GM18499 (cell line): ENCODE data around the gene EHHADH.

Experiments
- ATAC-seq: cut with Tn5 transposase; IDR thresholded peaks from one replicate; pipeline ENCODE4 v1.9.1; 2021; ENCODE audit warnings: moderate number of reproducible peaks; ENCODE audit not compliant: insufficient read depth, unreplicated experiment

The EHHADH gene

DNA sequence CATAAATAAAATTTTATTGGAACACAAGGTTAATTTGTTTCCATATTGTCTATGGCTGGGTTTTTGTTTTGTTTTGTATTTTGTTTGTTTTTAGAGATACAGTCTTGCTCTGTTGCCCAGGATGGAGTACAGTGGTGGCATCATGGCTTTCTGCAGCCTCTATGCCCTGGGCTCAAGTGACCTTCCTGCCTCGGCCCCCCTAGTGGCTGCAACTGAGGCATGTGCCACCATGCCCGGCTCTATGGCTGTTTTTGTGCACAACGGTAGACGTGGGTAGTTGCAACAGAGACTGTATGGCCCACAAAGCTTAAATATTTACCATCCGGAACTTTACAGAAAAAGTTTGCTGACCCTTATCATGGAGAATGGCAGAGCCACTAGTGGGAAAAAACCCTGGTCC, 54.2 kb downstream of the EHHADH start:
- ATAC-seq = no peak

DNA sequence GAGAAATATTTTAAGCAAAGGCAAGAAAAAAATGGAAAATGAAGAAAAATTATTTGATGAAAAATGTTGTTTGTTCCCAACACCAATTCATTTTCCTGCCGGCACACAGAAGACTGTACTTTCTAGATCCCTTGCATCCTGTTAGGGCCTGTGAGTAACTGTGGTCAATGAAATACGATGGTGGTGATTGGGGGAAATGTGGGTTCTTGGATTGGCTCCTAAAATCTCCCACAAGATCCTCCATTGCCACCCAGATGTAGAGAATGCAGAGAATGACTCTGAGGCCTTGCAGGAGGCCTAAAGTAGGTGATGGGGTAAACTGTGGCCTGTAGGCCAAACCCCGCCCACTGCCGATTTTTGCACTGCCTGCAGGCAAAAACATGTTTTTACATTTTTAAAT, 54.6 kb downstream of the EHHADH start:
- ATAC-seq = no peak

DNA sequence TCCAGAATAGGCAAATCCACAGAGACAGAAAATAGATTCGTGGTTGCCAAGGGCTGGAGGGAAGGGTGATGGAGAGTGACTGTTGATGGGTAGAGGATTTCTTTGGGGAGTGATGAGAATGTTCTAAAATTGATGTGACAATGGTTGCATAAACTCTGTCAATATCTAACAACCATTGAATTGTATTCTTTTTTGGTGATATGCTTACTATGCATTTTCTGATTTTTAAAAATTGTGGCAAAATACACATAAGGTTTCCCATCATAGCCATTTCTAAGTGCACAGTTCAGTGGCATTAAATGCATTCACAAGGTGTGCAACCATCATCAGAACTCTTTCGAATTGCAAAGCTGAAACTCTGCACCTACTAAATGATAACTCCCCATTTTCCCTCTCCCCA, 56.8 kb downstream of the EHHADH start:
- ATAC-seq = no peak

DNA sequence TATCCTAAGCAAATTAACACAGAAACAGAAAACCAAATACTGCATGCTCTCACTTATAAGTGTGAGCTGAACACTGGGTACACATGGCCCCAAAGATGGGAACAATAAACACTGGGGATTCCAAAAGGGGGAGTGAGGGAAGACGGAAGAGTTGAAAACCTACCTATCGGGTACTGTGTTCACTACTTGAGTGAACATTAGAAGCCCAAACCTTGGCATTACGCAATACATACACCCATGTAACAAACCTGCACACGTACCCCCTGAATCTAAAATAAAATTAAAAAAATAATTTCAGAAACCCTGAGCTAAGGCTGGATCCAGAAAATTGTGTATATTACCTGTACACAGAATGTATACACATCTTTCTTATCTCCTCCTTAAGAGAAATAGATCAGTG, 58.2 kb downstream of the EHHADH start:
- no peak for ATAC-seq

DNA sequence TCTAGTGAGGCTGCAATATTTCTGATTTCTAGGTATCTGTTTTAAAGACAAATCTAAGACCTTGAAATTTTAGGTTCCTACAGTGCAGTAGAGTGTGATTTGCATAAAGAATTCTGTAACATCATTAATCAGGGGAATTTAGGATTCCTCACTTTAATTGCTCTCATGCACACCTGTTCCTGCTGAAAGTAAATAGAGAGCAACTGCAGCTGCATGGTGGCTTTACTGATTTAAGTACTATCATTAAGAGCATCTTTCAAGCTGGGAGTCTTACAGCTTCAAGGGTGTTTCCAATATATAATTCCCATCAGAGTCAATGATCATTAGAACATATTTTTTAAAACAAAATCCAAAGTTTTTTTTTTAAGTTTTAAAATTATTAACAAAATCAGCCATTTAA, 65.0 kb downstream of the EHHADH start:
- no peak for ATAC-seq

DNA sequence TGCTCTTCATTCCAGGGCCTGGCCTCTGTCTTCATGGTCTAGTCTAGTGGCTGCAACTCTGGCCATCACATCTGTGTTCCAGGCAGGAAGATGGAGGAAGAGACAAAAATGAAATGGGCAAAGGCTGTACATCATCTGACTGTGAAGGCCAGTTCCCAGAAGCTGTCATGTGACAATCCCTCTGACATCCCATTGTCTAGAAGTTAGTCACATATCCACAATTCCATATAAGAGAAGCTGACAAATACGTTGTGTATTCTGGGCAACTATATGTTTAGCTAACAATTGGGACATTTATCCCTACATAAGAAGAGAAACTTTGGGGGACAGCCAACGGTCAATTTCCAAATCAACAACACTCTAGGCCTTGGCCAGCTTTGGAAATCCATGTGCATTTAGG, 66.5 kb downstream of the EHHADH start:
- no peak for ATAC-seq

DNA sequence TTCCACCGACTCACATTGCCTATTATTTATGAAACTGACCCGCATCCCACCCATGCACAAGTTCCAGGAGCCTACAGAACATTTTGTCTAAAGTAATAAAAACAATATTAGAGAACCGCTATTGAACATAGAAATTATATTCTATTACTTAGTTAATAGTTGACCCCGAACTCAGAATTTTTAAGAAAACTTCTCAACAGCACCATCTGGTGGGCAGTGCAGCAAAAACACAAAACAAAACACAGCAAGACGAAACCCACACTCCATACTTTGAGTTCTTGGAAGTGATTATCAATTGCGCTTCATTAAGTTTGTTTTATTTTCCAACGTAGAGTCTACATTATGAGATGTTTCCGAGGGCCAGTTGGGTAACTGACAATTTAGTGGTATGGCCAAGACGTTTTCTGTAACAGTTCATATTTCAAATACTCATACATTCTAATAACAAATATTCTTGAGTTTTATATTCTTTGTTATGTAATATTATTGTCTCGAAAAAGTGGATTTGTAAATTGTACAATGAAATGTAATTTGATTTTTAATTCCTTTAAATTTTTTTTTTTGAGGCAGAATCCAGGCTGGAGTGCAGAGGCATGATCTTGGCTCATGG, 77.0 kb downstream of the EHHADH start:
- ATAC-seq = no peak

DNA sequence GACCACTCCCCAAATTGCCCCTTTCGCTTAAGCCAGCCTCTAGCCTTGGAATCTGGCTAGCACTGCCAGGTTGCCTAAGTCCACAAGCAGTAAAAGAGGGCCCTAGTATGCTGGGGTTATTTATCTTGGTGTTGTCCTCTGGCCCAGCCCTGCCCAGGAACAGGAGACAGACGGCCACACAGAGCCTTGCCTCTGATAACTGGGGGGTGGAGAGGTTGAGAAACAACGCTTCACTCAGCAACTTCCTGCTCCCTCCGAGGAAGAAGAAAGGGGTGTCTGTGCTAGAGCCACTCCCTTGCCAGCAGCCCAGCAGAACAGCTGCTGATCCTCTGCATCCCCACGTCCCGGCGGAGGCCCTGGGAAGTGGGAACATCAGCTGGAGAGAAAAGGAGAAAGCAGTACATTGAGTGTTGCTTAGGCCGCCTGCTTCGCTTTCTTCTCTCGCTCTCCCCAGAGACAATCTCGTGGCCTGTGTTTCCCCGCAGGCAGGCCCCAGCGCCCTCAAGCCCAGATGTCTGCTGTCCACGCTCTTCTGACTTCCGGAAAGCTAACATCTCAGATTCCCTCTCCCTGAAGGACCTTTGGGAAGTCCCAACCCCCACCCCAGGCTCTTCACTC, 78.4 kb downstream of the EHHADH start:
- ATAC-seq = no peak

DNA sequence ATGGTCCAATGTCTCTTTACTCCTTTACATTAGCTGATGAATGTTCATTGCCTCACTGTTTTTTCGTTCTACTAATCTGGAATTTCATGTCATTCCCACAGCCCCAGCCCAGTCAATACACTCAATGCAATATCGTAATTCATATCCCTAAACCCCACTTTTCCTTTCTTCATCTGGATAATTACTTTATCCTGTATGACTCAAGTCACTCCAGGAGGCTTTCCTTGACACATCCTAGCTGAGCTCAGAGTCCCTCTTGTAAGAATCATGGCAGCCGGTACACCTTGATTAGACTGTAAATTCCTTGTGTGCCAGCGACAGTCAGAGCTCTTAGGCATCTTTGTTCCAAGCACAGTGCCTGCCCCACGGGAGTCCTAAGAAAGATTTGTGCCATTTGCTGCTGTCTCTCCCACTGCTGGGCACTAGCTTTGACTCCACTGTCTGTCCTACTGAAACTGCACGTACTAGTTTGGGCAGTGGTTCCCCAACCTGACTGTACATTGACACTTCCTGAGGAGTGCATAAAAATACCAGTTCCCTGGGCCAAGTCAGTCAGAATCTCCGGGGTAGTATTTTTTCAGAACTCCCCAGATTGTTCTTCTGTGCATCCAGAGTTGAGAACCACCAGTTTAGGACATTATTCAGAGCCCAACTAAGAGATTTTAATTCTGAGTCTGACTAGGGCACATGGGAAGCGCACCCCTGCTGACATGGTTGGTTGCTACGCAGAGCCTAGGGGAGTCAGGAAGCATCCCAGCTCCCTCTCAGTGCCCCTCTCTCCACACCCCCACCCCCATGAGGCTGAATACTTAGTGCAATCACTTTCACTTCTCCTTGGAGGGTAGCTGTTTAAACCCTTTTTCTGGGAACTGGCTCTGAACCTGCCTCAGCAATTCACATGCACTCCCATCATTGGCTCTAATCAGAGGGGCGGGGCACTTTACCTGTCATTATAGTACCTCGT, 81.5 kb downstream of the EHHADH start:
- no peak for ATAC-seq

DNA sequence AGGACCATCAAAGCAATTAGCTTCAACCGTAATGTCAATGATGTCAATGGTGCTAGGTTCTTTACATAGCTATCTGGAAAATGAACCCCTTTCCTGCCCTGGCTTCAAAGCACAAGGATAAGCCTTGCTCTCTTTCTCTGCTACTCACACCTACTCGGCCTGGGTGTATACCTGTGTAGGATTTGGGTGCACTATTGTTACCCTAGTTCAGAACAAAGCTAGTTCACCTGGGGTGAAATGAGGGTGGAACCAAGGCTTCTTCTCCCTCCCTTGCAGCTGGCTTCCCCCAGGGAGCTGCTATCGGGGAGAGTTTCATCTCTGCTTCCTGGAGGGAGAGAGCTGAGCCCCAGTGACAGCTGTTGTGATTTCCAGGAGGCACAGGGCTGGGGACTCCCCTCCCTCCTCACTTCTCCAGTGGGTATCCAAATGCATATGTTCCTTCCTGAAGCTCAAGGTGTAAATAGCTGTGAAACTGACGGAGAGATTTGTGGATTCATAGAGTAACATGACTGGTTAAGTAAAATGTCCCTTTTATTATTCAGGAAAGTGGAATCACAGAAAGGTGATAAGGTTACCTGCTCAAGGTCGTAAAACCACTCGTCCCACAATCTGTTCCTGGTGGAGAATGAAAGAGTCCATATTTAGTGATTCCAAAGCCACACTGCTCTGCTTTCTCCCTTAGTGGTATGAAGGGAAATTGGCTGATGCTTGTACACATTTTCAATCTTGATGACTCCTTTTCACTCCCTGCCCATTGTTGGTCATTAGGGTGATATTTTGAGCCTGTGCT, 89.2 kb downstream of the EHHADH start:
- no peak for ATAC-seq

DNA sequence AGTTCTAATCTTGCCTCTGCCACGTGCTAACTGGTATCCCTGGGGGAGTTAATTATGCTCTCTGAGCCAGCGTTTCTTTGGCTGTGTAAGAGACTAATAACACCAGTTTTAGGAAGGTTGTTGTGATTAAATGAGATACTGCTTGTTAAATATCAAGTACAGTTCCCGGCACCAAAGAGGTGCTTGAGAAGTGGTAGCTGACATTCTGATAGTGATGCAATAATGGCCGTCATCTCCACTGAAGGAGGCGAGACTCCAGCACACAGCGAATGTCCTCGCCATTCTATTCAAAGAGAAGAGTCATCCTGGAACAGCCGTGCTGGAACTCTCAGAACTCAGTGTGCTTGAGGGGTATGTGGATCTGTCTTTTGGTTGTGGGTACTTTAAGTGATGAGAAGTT, 91.2 kb downstream of the EHHADH start:
- no peak for ATAC-seq

DNA sequence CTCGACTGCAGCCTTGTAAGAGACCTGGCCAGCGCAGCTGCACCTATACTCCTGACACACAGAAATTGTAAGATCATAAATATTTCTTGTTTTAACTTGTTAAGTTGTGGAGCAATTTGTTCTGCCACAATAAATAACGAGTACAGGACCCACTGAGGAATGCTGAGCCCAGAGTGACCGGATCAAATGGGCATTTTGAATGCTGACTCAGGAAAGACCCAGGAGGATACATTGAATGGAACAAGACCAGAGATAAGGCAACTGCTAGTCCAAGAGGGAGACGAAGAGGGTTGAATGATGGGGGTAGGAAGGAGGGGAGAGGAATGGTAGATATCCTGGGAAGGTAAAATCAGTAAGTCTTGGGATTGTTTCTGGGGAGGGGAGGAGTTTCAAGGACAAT, 92.1 kb downstream of the EHHADH start:
- no peak for ATAC-seq

DNA sequence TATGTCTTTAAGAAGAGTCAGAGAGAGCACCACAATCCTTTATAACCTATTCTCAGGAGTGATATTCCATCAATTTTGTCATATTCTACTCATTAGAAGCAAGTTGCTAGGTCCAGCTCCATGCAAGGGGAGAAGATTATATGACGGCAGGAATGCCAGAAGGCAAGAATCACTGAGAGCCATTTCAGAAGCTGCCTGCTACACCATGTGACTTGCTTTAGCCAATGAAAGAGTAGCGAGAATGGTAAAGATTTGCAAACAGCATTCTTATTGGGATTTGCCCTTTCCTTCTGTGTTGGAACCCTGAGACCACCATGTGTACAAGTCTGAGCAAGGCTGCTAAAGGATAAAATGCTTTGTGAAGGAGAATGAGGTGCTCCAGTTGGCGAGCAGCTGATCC, 96.5 kb downstream of the EHHADH start:
- no peak for ATAC-seq

DNA sequence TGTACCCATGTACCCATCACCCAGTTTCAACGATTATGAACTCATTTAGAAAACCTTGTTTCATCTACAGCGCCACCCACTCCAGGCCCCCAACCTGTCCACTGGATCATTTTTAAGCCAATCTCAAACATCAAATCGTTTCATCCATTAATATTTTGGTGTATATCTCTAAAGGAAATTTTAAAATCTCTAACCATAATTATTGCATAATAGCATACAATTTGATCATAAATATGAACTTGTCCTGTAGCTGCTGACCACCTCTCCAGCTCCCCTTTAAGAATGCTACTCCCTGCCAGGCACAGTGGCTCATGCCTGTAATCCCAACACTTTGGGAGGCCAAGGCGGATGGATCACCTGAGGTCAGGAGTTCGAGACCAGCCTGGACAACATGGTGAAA, 98.2 kb downstream of the EHHADH start:
- ATAC-seq = no peak

DNA sequence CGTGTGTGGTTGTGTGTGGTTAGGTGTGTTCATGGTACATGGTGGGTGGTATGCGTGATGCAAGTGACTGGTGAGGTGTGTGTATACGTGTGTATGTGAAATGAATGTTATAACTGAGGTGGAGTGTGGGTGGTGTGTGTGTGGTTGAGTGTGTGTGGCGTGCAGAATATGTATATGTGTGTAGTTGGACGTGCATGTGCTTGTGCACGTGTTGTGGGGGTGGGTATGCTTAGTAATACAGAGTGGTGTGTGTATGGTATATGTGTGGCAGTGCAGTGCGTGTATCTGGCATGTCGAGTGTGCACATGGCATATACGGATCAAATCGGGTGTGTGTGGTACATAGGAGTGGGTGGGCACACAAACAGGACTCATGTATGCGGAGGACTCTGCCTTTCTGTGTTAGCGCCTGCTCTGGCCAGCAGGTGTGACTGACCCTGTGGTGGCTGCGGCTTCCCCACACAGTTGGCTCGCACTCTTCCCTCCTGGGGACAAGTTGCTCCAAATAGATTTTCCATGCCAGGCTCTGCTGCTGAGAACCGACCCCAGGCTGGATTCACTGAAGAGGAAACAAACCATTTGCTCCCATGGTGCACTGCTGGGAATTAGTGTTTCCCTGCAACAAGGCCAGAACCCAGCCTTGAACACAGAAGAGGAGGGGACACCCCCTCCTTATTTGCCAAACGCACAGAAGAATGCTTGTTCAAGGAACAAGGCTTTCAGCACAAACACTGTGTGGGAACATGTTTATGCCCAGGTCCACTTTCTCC, 99.8 kb downstream of the EHHADH start:
- ATAC-seq = no peak

DNA sequence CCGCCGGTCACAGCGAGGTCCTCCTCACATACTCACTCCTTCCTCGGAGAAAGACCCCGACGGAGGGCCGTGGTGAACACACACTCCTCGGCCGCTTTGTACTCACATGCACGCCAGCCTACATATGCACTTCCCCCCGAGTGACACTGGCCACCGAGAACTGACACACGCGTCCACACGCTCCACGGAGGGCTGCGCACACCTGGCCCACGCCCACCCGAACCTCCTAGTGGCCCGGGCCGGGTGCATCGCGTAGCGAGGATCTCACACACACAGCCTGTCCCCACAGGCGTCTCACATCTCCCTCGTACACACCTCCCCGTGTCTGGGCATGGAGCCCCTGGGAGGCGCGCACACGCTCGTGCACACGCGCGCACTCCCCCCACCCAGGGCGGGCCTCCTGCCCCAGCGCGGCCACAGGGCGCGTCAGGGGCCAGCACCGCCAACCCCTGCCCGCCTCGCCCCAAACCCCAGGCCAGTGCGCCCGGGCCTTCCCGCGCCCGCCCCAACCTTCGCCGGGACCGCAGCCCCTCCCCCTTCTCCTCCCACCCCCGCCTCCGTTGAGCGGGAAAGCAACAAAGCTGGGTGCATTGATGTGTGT, 100.6 kb downstream of the EHHADH start:
- no peak for ATAC-seq

DNA sequence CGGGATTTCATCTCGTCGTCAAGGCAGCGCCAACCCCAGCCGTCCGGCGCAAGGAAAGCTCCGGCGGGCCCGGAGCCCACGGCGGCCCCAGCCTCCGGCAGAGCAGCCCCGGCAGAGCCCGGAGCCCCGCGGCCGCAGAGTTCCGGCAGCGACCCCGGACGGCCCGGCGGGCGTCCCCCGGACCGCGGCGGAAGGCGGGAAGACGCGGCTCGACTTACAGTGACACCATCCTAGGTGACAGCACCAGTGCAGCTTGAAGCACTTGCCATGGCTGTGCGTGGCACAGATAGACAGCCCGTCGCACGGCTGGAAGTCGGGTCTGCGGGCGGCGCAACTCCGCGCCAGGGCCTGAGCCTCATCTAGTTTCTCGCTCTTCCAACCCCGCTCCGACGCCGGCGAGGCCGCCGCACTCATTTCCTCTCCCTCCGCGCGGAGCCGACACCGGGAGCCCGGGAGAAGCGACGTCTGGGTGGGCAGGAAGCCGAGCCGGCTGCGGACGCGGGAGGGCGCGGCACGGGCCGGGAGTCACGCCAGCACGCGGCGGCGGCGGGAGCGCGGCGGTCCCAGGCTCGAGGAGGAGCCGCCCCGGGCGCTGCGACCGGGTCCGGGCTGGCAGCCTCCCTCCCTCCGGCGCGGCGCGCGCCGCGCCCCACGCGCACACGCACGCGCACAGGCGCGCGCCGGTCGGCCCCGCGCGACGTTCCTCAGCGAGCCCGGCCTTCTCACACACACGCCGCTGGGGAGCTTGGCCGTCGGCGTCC, 101.3 kb downstream of the EHHADH start, which contains the start of gene C3orf70:
TSS of gene C3orf70 (minus strand) at position 651 of the 761 bp plus-strand sequence. CDS start at position 414, 237 bp downstream.
- no peak for ATAC-seq

DNA sequence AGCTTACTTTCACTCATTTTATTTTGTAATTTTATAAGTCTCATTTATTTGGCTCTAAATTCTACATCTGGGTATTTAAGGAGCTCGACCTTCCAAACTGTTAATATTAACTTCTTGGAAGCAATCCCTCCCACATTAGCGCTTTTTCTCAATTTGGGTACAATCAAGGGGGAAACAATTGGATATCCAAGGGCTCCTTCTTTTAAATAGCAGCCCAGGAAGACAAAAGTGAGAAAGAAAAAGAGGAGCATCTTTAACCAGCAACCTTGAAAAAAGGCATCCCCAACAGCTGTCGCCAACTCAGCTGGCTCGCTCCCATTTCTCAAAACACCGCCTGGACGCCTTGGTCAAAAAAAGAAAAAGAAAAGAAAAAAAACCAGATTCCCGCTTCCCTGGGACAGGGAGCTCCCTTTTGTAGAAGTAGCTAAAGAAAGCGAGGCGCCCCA, 101.9 kb downstream of the EHHADH start:
- ATAC-seq = no peak
